Measurements from ENCODE around the gene AURKAIP1. TPM values are rescaled to one million over a fixed set of nuclear protein-coding genes. Genes with fewer than 3 reads are reported as not detected.

Gene AURKAIP1
- polyA plus RNA-seq, 2 of the 4 experiments (the other 2 are of a cell fraction), result 62.0 to 102 TPM

GRCh38 chr1:1367315-1367714, 7.7 kb downstream of the AURKAIP1 start:
- Histone ChIP-seq H3K4me3 (no peak overlapping the region), H3K4me1 (no peaks in the 10 kb centered on the region), H3K4me2 (no peak overlapping the region), H3K9me3 (no peaks in the 10 kb centered on the region), H3K27ac (no peak overlapping the region)
- ChIA-PET CTCF (interaction anchor here (6.1 kb wide), 1 partner anchor 22 kb away, joined by 73 read pairs; the partner anchor contains the start of gene DVL1), POLR2A (no interaction called here)
- ATAC-seq (no peak), FAIRE-seq (no peak), DNase-seq (ENCODE audit: low read depth in 1 of 2, low spot score in 1 of 2) (no peak)
- 87% methylated on average over 5 of the region's 5 CpGs for WGBS (ENCODE audit: missing lambda C conversion rate)
- TF ChIP-seq HOXB5 (CRISPR knock-in tag; IDR thresholded peaks at IDR 0.05), result no peak
- no peak for TF ChIP-seq MAX (IDR thresholded peaks at IDR 0.05)
- TF ChIP-seq KDM1A (IDR thresholded peaks at IDR 0.05; ENCODE audit: low read depth), result no peak
- TF ChIP-seq HDAC2 (IDR thresholded peaks at IDR 0.05), result no peak
- no peak for TF ChIP-seq NPAS2 (CRISPR knock-in tag; IDR thresholded peaks at IDR 0.05; ENCODE audit: borderline replicate concordance)
- no peak for TF ChIP-seq CHD4 (IDR thresholded peaks at IDR 0.05; ENCODE audit: borderline replicate concordance)
- no peak for TF ChIP-seq REST (IDR thresholded peaks at IDR 0.05)
- TF ChIP-seq HOXA7 (CRISPR knock-in tag; IDR thresholded peaks at IDR 0.05), result no peak
- no peak for TF ChIP-seq BCL3 (IDR thresholded peaks at IDR 0.05)
- no peak for TF ChIP-seq TFCP2L1 (CRISPR knock-in tag; IDR thresholded peaks at IDR 0.05)
- TF ChIP-seq POLR2AphosphoS2 (conservative IDR thresholded peaks at IDR 0.05; ENCODE audit: low read length), result no peak
- TF ChIP-seq JUNB (IDR thresholded peaks at IDR 0.05), result no peak
- TF ChIP-seq ZC3H11A (IDR thresholded peaks at IDR 0.05), result no peak
- no peak for TF ChIP-seq HEYL (CRISPR knock-in tag; IDR thresholded peaks at IDR 0.05)
- TF ChIP-seq FOSB (CRISPR knock-in tag; IDR thresholded peaks at IDR 0.05), result no peak
- no peak for TF ChIP-seq GATA3 (IDR thresholded peaks at IDR 0.05; ENCODE audit: borderline replicate concordance)
- no peak for TF ChIP-seq PBX3 (IDR thresholded peaks at IDR 0.05)
- TF ChIP-seq HOXB13 (CRISPR knock-in tag; IDR thresholded peaks at IDR 0.05; ENCODE audit: low read depth), result no peak
- TF ChIP-seq JUN (IDR thresholded peaks at IDR 0.05), result no peak

- ChIA-PET POLR2A (no interaction called here), CTCF (no interaction called here)
- ATAC-seq, result no peak
- Histone ChIP-seq H3K9me3 (no peaks in the 10 kb centered on the region), H3K4me2 (no peak overlapping the region), H3K4me1 (no peaks in the 10 kb centered on the region), H3K4me3 (no peak overlapping the region), H3K27ac (no peak overlapping the region)
- no peak for FAIRE-seq
- 83% methylated on average over 3 of the region's 3 CpGs for WGBS (ENCODE audit: missing lambda C conversion rate)
- TF ChIP-seq CEBPB (IDR thresholded peaks at IDR 0.05), result no peak
- no peak for TF ChIP-seq FOSL2 (IDR thresholded peaks at IDR 0.05)
- no peak for TF ChIP-seq FOSL2 (CRISPR knock-in tag; IDR thresholded peaks at IDR 0.05)
- DNase-seq (ENCODE audit: low read depth in 1 of 2, low spot score in 1 of 2), result no peak
Measured at GRCh38 chr1:1366699-1367066, 8.3 kb downstream of the AURKAIP1 start.
